ENCODE data around the gene GPR143. TPM values are rescaled to one million over a fixed set of nuclear protein-coding genes. Genes with fewer than 3 reads are reported as not detected.
"Not testable (repeated sequence)": the region's sequence is repeated elsewhere in the genome, so short reads cannot be mapped to it uniquely, and the experiment has no call there.

Gene GPR143
- polyA plus RNA-seq, 3 donors: 11.2 to 14.5 (median 11.9) TPM

DNA sequence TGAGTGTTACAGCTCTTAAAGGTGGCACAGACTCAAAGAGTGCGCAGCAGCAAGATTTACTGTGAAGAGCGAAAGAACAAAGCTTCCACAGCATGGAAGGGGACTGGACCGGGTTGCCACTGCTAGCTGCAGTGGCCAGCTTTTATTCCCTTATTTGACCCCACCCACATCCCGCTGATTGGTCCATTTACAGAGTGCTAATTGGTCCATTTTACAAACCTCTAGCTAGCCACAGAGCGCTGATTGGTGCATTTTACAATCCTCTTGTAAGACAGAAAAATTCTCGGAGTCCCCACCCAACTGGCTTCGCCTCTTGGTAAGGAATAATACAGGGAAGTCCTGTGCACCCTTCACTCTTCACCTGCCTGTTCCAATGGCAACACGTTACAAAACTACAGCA lies 18.7 kb upstream of the GPR143 start:
- no peak for DNase-seq (ENCODE audit: extremely low read depth in 1 of 11, low read depth in 9 of 11, low spot score in 4 of 11)

DNA sequence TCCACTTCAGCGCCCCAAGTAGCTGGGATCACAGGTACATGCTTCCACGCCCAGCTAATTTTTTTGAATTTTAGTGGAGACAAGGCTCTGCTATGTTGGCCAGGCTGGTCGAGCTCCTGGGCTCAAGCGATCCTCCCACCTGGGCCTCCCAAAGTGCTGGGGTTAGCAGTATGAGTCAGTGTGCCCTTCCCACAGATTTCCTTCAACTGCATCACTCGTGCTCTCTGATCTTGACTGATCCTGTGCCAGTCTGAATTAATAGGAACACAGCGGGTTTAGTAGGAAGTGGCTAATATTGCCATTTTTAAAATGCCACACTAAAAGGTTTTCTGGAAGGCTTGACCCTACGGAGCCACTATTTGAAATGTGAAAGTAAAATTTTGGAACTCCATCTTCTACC lies 16.3 kb upstream of the GPR143 start:
- DNase-seq (ENCODE audit: extremely low read depth in 1 of 11, low read depth in 9 of 11, low spot score in 4 of 11): no peak

GRCh38 chrX:9775930-9776329 lies 10.3 kb upstream of the GPR143 start:
- no peak for DNase-seq (ENCODE audit: extremely low read depth in 1 of 11, low read depth in 9 of 11, low spot score in 4 of 11)

- DNase-seq (ENCODE audit: extremely low read depth in 1 of 11, low read depth in 9 of 11, low spot score in 4 of 11): no peak
Measured at GRCh38 chrX:9772943-9773342, 7.3 kb upstream of the GPR143 start.

DNA sequence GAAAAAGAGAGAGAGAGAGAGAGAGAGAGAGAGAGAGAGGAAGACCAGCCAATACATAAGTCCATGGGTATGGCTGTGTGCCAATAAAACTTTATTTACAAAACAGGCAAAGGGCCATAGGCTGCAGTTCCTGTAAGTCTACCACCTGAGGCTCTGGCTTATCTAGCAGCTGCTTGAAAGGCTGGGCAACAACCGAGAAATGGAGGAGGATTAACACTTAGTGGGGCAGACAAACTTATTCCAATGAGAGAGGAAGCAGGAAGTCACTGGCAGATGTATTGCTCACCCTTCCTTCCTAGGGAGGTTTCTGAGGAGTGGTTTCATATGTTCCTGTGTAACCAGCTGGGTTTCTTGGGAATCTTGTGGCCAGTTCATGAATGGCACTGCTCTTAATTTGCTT lies 4.7 kb upstream of the GPR143 start:
- no peak for DNase-seq (ENCODE audit: extremely low read depth in 1 of 11, low read depth in 9 of 11, low spot score in 4 of 11)

DNA sequence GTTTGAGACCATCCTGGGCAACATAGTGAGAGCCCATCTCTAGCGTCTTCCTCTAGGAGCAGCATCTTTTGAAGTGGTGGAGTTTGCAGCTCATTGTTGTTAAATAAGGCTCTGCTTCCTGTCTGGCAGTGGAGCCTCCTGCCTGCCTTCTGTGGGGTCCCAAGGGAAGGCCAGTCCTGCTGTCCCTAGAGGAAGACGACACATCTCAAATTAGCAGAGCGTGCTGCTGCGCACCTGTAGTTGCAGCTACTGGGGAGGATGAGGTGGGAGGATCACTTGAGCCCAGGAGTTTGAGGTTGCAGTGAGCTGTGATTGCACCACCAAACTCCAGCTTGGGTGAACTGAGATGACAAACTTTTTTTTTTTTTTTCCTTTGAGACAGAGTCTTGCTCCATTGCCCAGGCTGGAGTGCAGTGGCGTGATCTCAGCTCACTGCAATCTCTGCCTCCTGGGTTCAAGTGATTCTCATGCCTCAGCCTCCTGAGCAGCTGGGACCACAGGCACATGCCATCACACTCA lies 2.7 kb upstream of the GPR143 start:
- DNase-seq (ENCODE audit: extremely low read depth in 1 of 11, low read depth in 9 of 11, low spot score in 4 of 11): not testable (repeated sequence)

- DNase-seq (ENCODE audit: extremely low read depth in 1 of 11, low read depth in 9 of 11, low spot score in 4 of 11): no peak
Measured at GRCh38 chrX:9767375-9767774, 1.7 kb upstream of the GPR143 start.

DNA sequence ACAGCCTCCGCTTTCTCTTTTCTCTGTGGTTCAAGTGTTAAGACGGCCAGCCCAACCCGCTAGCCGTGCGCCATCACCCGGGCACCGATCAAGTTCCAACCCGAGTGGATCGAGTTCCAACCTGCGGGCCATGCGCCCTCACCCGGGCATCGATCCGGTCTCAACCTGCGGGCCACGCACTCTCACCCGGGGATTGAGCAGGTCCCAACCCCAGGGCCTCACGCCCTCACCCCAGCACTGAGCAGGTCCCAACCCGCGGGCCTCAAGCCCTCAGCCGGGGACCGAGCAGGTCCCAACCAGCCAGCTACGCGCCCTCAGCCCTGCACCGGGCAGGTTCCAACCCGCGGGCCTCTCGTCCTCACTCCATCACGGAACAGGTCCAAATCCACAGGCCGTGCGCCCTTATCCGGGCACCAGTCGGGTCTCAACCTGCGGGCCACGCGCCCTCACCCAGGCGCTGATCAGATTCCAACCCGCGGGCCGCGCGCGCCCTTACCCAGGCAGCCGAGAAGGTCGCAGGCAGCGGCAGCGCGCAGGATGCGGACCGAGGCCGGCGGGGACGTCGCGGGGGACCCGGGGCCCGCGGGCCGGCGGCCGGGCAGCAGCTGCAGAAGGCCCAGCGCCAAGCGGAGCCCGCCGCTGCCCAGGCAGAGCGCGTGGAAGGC lies 443 bp downstream of the GPR143 start:
- DNase-seq (ENCODE audit: extremely low read depth in 1 of 11, low read depth in 9 of 11, low spot score in 4 of 11): no peak

- DNase-seq (ENCODE audit: extremely low read depth in 1 of 11, low read depth in 9 of 11, low spot score in 4 of 11): no peak
Measured at GRCh38 chrX:9759337-9759736, 6.3 kb downstream of the GPR143 start.

DNA sequence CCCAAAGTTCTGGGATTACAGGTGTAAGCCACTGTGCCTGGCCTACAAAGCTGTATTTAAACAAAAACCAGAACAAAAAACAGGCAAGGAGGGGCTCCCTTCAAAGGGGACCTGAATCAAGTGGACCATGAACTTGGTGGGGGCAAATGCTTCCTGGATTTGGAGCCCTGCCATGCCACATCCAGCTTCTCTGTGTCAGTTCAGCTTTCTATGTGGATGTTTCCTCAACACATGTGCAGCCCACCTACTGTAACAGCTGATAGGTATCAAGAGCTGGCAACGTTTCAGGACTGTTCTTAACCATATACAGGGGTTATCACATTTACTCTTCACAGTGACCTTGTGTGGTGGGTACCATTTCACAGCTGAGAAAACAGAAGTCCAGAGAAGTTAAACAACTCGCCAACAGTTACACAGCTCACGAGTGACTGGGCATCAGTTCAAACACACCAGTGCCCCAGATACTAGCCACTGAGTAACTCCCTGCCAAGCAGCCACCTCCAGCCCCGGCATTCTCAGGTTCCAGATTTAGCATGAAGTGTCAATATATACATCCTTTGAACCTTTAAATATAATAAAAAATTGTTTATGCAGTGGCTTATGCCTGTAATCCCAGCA lies 7.5 kb downstream of the GPR143 start:
- DNase-seq (ENCODE audit: extremely low read depth in 1 of 11, low read depth in 9 of 11, low spot score in 4 of 11): no peak

- no peak for DNase-seq (ENCODE audit: extremely low read depth in 1 of 11, low read depth in 9 of 11, low spot score in 4 of 11)
Measured at GRCh38 chrX:9757366-9757765, 8.3 kb downstream of the GPR143 start.

- DNase-seq (ENCODE audit: extremely low read depth in 1 of 11, low read depth in 9 of 11, low spot score in 4 of 11): no peak
Measured at GRCh38 chrX:9749146-9749692, 16.4 kb downstream of the GPR143 start.

DNA sequence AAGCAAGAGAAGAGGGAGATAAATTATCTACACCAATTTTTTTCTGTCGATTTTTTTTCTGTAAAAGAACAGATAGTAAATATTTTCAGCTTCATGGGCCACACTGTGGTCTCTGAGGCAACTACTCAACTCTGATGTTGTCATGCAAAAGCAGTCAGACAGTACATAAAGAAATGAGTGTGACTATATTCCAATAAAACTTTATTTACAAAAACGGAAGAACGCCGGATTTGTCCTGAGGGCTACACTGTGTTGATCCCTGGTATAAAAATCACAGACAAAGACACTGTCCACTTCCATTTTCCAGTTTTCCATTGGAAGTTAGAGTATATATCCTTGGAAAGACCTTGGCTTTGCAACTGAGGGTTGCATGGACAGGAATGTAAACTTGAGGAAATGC lies 18.0 kb downstream of the GPR143 start:
- no peak for DNase-seq (ENCODE audit: extremely low read depth in 1 of 11, low read depth in 9 of 11, low spot score in 4 of 11)

DNA sequence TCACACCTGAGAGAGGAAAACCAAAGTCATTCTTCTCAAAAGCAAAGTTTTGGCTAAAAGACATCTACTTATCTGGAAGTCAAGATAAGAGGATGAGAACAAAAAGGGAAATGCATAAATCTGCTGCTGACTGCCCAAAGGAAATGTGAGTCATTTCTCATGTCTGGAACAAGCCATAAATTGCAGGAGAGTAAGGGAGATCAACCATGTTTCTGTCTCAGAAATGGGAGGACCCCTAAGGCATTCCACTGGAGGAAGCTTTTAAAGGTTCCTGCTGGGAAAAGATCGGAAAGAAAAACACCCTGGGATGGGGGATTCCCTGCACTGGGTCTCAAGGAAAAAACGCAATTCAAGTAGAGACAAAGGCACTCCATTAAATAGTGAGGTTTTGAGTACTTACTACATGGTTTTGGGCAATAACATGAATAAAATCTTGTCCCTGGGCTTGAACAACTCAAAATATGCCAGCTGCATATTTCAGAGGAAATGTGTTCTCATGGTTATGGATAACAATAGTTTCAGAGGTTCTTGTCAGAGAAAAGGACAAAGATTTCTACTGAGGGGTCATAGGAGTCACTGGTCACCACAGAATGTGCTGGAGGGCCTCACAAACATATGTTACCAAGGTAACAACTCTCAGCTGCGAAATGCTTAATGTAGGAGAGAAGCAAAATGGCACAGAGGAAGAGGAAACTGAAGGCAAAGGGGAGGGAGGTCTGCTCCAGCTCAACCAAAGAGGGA lies 19.3 kb downstream of the GPR143 start:
- no peak for DNase-seq (ENCODE audit: extremely low read depth in 1 of 11, low read depth in 9 of 11, low spot score in 4 of 11)

- no peak for DNase-seq (ENCODE audit: extremely low read depth in 1 of 11, low read depth in 9 of 11, low spot score in 4 of 11)
Measured at GRCh38 chrX:9745417-9746115, 20.1 kb downstream of the GPR143 start.

DNA sequence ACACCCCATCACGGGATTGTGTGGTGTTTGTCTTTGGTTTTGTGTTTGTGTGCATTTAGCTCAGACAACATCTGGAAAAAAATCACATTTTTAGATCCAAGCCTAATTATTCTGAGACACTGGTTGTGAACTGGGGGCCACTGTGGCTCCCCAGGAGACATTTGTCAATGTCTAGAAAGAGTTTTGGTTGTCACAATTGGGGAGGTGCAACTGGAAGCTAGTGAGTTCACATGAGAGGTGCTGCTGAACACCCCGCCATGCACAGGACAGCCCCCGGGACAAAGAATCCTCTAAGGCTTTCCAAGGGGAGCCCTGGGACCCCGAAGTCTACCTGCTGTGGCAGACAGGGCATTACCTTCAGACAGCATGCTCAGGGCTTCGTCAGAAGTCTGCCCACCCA lies 26.5 kb downstream of the GPR143 start:
- DNase-seq (ENCODE audit: extremely low read depth in 1 of 11, low read depth in 9 of 11, low spot score in 4 of 11): no peak

DNA sequence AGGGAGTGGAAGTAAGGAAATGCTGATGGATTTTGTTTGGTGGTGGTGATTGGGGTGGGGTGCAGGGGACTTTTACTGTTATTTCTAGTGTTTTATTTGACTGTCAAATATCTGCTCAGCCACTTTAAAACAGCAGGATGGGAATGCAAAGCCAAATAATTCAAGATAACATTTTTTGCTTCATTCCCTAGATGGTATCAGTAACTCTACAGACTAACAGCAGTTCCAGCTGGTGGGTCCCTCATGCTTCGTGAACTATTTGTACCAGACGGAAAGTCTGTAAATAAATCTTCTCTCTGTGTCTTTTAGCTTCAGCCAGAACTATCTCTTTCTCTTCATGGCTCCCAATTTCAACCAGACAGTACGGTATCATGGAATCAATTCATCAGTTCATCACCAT lies 27.5 kb downstream of the GPR143 start:
- peak in 2 of 11 donors; percentile 9 to 20 for DNase-seq (ENCODE audit: extremely low read depth in 1 of 11, low read depth in 9 of 11, low spot score in 4 of 11)

GRCh38 chrX:9737363-9737762 lies 28.3 kb downstream of the GPR143 start:
- no peak for DNase-seq (ENCODE audit: extremely low read depth in 1 of 11, low read depth in 9 of 11, low spot score in 4 of 11)

DNA sequence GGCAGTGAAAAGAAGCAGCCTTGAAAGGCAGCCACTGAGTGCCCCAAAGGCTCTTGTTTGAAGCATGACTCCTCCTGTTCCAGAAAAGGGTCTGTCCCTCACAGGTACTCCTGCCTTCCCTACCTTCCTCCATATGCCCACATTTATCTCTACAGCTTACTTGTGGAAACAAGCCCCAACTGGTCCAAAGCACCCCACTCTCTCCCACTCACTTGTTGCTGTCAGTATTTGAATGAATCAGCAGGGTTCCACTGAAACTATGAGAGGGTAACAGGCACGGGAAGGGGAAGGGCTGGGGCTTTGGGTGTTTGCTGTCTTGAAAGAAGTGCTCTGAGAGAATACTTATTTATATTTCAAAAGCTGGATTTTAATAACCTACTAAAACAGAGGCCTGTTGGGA lies 34.9 kb downstream of the GPR143 start:
- DNase-seq (ENCODE audit: extremely low read depth in 1 of 11, low read depth in 9 of 11, low spot score in 4 of 11): no peak

All from renal cortex interstitium (tissue), 11 donors.